Measurements from ENCODE around the gene TCF7L2.
"Not testable (repeated sequence)": the region's sequence is repeated elsewhere in the genome, so short reads cannot be mapped to it uniquely, and the experiment has no call there.

DNA sequence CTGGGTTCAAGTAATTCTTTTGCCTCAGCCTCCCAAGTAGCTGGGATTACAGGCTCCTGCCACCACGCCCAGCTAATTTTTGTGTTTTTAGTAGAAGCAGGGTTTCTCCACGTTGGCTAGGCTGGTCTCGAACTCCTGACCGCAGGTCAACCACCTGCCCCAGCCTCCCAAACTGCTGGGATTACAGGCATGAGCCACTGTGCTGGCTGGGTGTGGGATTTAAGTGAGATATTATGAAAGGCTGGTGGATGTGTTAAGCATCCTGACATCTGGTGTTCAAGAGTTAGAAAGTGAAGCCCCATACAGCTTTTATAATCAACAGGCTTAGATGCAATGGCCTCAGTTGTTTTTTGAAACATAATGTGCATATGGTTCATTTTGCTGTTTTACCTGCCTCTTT, 159.4 kb downstream of the TCF7L2 start:
- TF ChIP-seq, protein P1, sequence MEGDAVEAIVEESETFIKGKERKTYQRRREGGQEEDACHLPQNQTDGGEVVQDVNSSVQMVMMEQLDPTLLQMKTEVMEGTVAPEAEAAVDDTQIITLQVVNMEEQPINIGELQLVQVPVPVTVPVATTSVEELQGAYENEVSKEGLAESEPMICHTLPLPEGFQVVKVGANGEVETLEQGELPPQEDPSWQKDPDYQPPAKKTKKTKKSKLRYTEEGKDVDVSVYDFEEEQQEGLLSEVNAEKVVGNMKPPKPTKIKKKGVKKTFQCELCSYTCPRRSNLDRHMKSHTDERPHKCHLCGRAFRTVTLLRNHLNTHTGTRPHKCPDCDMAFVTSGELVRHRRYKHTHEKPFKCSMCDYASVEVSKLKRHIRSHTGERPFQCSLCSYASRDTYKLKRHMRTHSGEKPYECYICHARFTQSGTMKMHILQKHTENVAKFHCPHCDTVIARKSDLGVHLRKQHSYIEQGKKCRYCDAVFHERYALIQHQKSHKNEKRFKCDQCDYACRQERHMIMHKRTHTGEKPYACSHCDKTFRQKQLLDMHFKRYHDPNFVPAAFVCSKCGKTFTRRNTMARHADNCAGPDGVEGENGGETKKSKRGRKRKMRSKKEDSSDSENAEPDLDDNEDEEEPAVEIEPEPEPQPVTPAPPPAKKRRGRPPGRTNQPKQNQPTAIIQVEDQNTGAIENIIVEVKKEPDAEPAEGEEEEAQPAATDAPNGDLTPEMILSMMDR (IDR thresholded peaks at IDR 0.05; ENCODE audit: insufficient read depth, low read length): not testable (repeated sequence)
- TF ChIP-seq, protein P2, sequence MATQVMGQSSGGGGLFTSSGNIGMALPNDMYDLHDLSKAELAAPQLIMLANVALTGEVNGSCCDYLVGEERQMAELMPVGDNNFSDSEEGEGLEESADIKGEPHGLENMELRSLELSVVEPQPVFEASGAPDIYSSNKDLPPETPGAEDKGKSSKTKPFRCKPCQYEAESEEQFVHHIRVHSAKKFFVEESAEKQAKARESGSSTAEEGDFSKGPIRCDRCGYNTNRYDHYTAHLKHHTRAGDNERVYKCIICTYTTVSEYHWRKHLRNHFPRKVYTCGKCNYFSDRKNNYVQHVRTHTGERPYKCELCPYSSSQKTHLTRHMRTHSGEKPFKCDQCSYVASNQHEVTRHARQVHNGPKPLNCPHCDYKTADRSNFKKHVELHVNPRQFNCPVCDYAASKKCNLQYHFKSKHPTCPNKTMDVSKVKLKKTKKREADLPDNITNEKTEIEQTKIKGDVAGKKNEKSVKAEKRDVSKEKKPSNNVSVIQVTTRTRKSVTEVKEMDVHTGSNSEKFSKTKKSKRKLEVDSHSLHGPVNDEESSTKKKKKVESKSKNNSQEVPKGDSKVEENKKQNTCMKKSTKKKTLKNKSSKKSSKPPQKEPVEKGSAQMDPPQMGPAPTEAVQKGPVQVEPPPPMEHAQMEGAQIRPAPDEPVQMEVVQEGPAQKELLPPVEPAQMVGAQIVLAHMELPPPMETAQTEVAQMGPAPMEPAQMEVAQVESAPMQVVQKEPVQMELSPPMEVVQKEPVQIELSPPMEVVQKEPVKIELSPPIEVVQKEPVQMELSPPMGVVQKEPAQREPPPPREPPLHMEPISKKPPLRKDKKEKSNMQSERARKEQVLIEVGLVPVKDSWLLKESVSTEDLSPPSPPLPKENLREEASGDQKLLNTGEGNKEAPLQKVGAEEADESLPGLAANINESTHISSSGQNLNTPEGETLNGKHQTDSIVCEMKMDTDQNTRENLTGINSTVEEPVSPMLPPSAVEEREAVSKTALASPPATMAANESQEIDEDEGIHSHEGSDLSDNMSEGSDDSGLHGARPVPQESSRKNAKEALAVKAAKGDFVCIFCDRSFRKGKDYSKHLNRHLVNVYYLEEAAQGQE (IDR thresholded peaks at IDR 0.05; ENCODE audit: insufficient replicate concordance, low read depth): not testable (repeated sequence)
- TF ChIP-seq POLR2AphosphoS5 (IDR thresholded peaks at IDR 0.05; ENCODE audit: low read depth); SPI1 (IDR thresholded peaks at IDR 0.05; ENCODE audit: borderline replicate concordance, low read depth); GABPA (IDR thresholded peaks at IDR 0.05; ENCODE audit: low read depth): not testable (repeated sequence)
